WTC11 (cell line): Measurements from ENCODE around the gene EMC8. TPM values are rescaled to one million over a fixed set of nuclear protein-coding genes. Genes with fewer than 3 reads are reported as not detected.

Experiments
- ATAC-seq: fragments of 200-7000 bp; cut with Tn5 transposase; 2 replicates; pipeline ENCODE4 v1.10.0; 2021; ENCODE audit warnings: mild to moderate bottlenecking, moderate library complexity
- CTCF ChIA-PET: fragments of 300-600 bp; sonication (Branson Sonifier 250); formaldehyde crosslinking; loops from one replicate; lab custom pipeline; 2021; ENCODE audit warnings: antibody characterized with exemption; lab: Charles Lee
- POLR2A ChIA-PET: fragments of 350-600 bp; sonication (Branson Sonifier 250); formaldehyde crosslinking; loops from one replicate; lab custom pipeline; 2021; ENCODE audit warnings: antibody characterized with exemption; lab: Charles Lee
- DNase-seq: peaks from one replicate; pipeline ENCODE4 v3.0.0; 2021; ENCODE audit warnings: low spot score
- H3K27ac Mint-ChIP-seq: 2 replicates; pipeline ENCODE4 v1.8.0; 2021; ENCODE audit warnings: mixed read lengths
- H3K27me3 Mint-ChIP-seq: 2 replicates; pipeline ENCODE4 v1.8.0; 2021; ENCODE audit warnings: low read depth, mild to moderate bottlenecking, moderate library complexity, mixed read lengths
- H3K36me3 Mint-ChIP-seq: 2 replicates; pipeline ENCODE4 v1.8.0; 2021; ENCODE audit warnings: mixed read lengths
- H3K4me1 Mint-ChIP-seq: 2 replicates; pipeline ENCODE4 v1.8.0; 2022; ENCODE audit warnings: mixed read lengths
- H3K4me3 Mint-ChIP-seq: 2 replicates; pipeline ENCODE4 v1.8.0; 2021; ENCODE audit warnings: mild to moderate bottlenecking, moderate library complexity, mixed read lengths
- H3K9me3 Mint-ChIP-seq: 2 replicates; pipeline ENCODE4 v1.8.0; 2021; ENCODE audit warnings: mixed read lengths
- CTCF ChIP-seq: fragments of 200-600 bp; IDR thresholded peaks from 2 replicates; pipeline ENCODE4 v1.8.0; 2022; ENCODE audit warnings: antibody characterized with exemption
- FOXJ3 ChIP-seq: sonication (generic); formaldehyde crosslinking; IDR thresholded peaks from 2 replicates; pipeline ENCODE4 v1.9.0; 2021; ENCODE audit warnings: missing genetic modification reagents, mild to moderate bottlenecking, borderline replicate concordance
- FOXK1 ChIP-seq: sonication (generic); formaldehyde crosslinking; IDR thresholded peaks from 2 replicates; pipeline ENCODE4 v1.8.0; 2022; ENCODE audit warnings: mild to moderate bottlenecking, moderate library complexity, missing genetic modification reagents
- IRF1 ChIP-seq: sonication (generic); formaldehyde crosslinking; IDR thresholded peaks from 2 replicates; pipeline ENCODE4 v1.8.0; 2023; ENCODE audit warnings: missing genetic modification reagents
- JUN ChIP-seq: sonication (generic); formaldehyde crosslinking; IDR thresholded peaks from 2 replicates; pipeline ENCODE4 v1.8.0; 2023; ENCODE audit warnings: mild to moderate bottlenecking, missing genetic modification reagents
- MAX ChIP-seq: sonication (generic); formaldehyde crosslinking; IDR thresholded peaks from 2 replicates; pipeline ENCODE4 v1.8.0; 2022; ENCODE audit warnings: mild to moderate bottlenecking, missing genetic modification reagents
- NFYB ChIP-seq: sonication (generic); formaldehyde crosslinking; conservative IDR thresholded peaks from 2 replicates; pipeline ENCODE4 v1.8.0; 2022; ENCODE audit warnings: low read depth, missing genetic modification reagents
- PRDM15 ChIP-seq: sonication (generic); formaldehyde crosslinking; IDR thresholded peaks from 2 replicates; pipeline ENCODE4 v1.8.0; 2022; ENCODE audit warnings: missing genetic modification reagents
- RORB ChIP-seq: fragments of 250-450 bp; sonication (Bioruptor Pico); IDR thresholded peaks from 2 replicates; pipeline ENCODE4 v1.9.0; 2021; ENCODE audit warnings: mild to moderate bottlenecking
- SMAD4 ChIP-seq: sonication (generic); formaldehyde crosslinking; IDR thresholded peaks from 2 replicates; pipeline ENCODE4 v1.8.0; 2022; ENCODE audit warnings: mild to moderate bottlenecking, missing genetic modification reagents
- SP1 ChIP-seq: sonication (generic); formaldehyde crosslinking; conservative IDR thresholded peaks from 2 replicates; pipeline ENCODE4 v1.8.1; 2022; ENCODE audit warnings: missing genetic modification reagents
- TEAD1 ChIP-seq: sonication (generic); formaldehyde crosslinking; IDR thresholded peaks from 2 replicates; pipeline ENCODE4 v1.8.0; 2022; ENCODE audit warnings: mild to moderate bottlenecking, missing genetic modification reagents
- ZNF281 ChIP-seq: sonication (generic); formaldehyde crosslinking; IDR thresholded peaks from 2 replicates; pipeline ENCODE4 v1.8.0; 2023; ENCODE audit warnings: mild to moderate bottlenecking, missing genetic modification reagents
- ZNF423 ChIP-seq: fragments of 250-450 bp; sonication (Bioruptor Pico); IDR thresholded peaks from 2 replicates; pipeline ENCODE4 v2.1.2; 2022; ENCODE audit warnings: mild to moderate bottlenecking, moderate library complexity
- ZSCAN18 ChIP-seq: fragments of 250-450 bp; sonication (Bioruptor Pico); IDR thresholded peaks from 2 replicates; pipeline ENCODE4 v2.1.2; 2022; ENCODE audit warnings: mild to moderate bottlenecking, moderate library complexity
- total RNA-seq: library from RNA; stranded (reverse); gene quantifications from 3 replicates; pipeline ENCODE4 v1.2.3, GENCODE V29; 2021

The EMC8 gene
- total RNA-seq, 1 experiment from 2014 or later = 55.2 TPM

- TF ChIP-seq IRF1 (CRISPR knock-in tag) (no peak), FOXJ3 (CRISPR knock-in tag) (no peak), JUN (CRISPR knock-in tag) (no peak), TEAD1 (CRISPR knock-in tag) (no peak), FOXK1 (no peak), PRDM15 (CRISPR knock-in tag) (no peak), SP1 (no peak), MAX (CRISPR knock-in tag) (no peak), SMAD4 (no peak)
Measured at GRCh38 chr16:85839681-85840240, 40.4 kb upstream of the EMC8 start (continued).

- ATAC-seq = no peak
- no peaks in the 10 kb centered on the region; the same call in 1 of the 2 replicates for H3K36me3 Mint-ChIP-seq
- POLR2A ChIA-PET = no interaction called here
- no peak for TF ChIP-seq CTCF
- no peak overlapping the region for H3K27ac Mint-ChIP-seq
- DNase-seq = no peak
- H3K4me1 Mint-ChIP-seq = no peaks in the 10 kb centered on the region
- no peak overlapping the region for H3K4me3 Mint-ChIP-seq
- H3K9me3 Mint-ChIP-seq = peaks cover 19% of the 10 kb centered on the region
- CTCF ChIA-PET = interaction anchor here (10.4 kb wide), 1 partner anchor 18 kb away, joined by 67 read pairs; no protein-coding TSS in a partner anchor
- 0 out of 2 replicates have a peak, but pooled peaks cover 5% of the 10 kb centered on the region for H3K27me3 Mint-ChIP-seq
Measured at GRCh38 chr16:85838876-85839585, 39.7 kb upstream of the EMC8 start.

GRCh38 chr16:85838381-85838780, 39.0 kb upstream of the EMC8 start:
- POLR2A ChIA-PET = no interaction called here
- CTCF ChIA-PET = interaction anchor here (10.4 kb wide), 1 partner anchor 18 kb away, joined by 67 read pairs; no protein-coding TSS in a partner anchor
- H3K9me3 Mint-ChIP-seq = peaks cover 20% of the 10 kb centered on the region
- no peak overlapping the region for H3K27ac Mint-ChIP-seq
- DNase-seq (no peak), ATAC-seq (no peak)
- H3K4me1 Mint-ChIP-seq = no peaks in the 10 kb centered on the region
- H3K27me3 Mint-ChIP-seq = 0 out of 2 replicates have a peak, but pooled peaks cover 5% of the 10 kb centered on the region
- peaks cover 2% of the 10 kb centered on the region; the same call in 1 of the 2 replicates for H3K36me3 Mint-ChIP-seq
- H3K4me3 Mint-ChIP-seq = no peak overlapping the region
- TF ChIP-seq ZSCAN18 (CRISPR knock-in tag) (no peak), ZNF281 (no peak), ZNF423 (CRISPR knock-in tag) (no peak), NFYB (CRISPR knock-in tag) (no peak), RORB (no peak), PRDM15 (CRISPR knock-in tag) (no peak)
